Mucosa of descending colon (tissue), 3 donors: ENCODE data around the gene CEP128. TPM values are rescaled to one million over a fixed set of nuclear protein-coding genes. Genes with fewer than 3 reads are reported as not detected.

Experiments used
- ATAC-seq: fragments of 200-7000 bp; cut with Tn5 transposase; one replicate; pipeline ENCODE4 v1.9.1; 2020; ENCODE audit warnings: mild to moderate bottlenecking, moderate library complexity
- DNase-seq, 3 donors: peaks; one replicate each; pipeline ENCODE4 v3.0.0-alpha.2; 2020
- H3K36me3 ChIP-seq: fragments of 200-600 bp; one replicate; pipeline ENCODE4 v1.8.0; 2021; ENCODE audit warnings: low read depth, mild to moderate bottlenecking
- H3K4me1 ChIP-seq: fragments of 200-600 bp; one replicate; pipeline ENCODE4 v1.8.0; 2021; ENCODE audit warnings: low read depth, mild to moderate bottlenecking
- H3K4me3 ChIP-seq: fragments of 200-600 bp; one replicate; pipeline ENCODE4 v1.8.0; 2021; ENCODE audit warnings: mild to moderate bottlenecking
- H3K9me3 ChIP-seq: fragments of 200-600 bp; one replicate; pipeline ENCODE4 v1.8.0; 2021; ENCODE audit warnings: mild to moderate bottlenecking
- CTCF ChIP-seq: fragments of 200-600 bp; IDR thresholded peaks from one replicate; pipeline ENCODE4 v1.8.0; 2022; ENCODE audit warnings: antibody characterized with exemption, mild to moderate bottlenecking
- intact Hi-C, 2 donors: fragments of 100-400 bp; cut with DNase I in 1 of 2; cut with micrococcal nuclease in 1 of 2; formaldehyde crosslinking; loops; one replicate each; pipeline versions ENCODE4 v1.11.0 to v1.11.1; 2022; cut with DNase I, micrococcal nuclease
- total RNA-seq, 3 donors: library from RNA; stranded (reverse); fragmentation: NEBNext Ultra II Directional in 2 of 3; extraction: Animal tissue kit (Norgen Biotek cat#: 25700) in 2 of 3; gene quantifications; one replicate each; pipeline versions ENCODE4 v1.2.1 to v1.2.4, GENCODE V29; 2021 to 2023
- donor health status: DM: no; HTN: no; CAD: no; lungs with moderate emphysema.
- donor health status: DM: no; HTN: no; CAD: no.
- donor health status: DM: no; HTN: yes; CAD: no.

CEP128 gene
- total RNA-seq, 3 donors from 2014 or later, result 5.0 to 10.0 (median 9.3) TPM

DNA sequence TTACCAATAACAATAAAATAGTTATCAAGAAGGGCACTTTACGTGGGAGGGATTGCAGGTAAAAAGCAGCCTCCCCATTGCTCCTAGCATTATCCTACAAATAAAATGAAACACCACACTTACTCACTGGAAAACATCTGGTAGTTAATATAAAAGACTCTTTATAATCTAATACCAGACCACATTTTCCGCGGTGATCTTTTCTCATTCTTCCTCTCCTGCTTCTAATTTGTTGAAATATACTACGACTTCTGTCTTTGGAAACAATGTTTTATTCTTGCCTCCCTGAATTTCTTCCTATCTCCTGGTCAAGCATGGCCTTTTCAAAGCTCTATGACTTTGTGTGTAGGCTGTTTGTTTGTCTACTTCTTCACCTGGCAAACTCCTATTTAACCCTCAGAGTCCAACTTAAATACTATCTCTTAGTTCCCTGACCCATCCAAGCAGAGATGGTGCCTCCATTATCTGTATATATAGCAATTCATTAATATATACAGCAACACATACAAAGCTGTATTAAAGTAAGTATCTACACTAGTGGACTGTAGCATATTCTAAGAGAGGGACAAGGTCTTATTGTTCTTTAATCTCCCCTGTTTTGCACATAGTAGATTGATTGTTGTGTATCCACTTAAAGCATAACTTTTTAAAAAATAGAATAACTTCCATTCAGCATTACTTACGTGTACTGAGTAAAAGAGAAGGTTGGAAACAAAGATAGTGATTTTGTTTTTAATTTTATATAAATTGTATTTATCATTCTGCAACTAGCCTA, 228.3 kb downstream of the CEP128 start:
- ATAC-seq (no peak), DNase-seq (no peak)
- Histone ChIP-seq H3K4me1 (no peaks in the 10 kb centered on the region), H3K4me3 (no peak overlapping the region), H3K36me3 (no peaks in the 10 kb centered on the region), H3K9me3 (no peaks in the 10 kb centered on the region)
- intact Hi-C loops, result no loop called here
- TF ChIP-seq CTCF, result no peak

- ATAC-seq, result no peak
- Histone ChIP-seq H3K9me3 (no peaks in the 10 kb centered on the region), H3K4me3 (no peak overlapping the region), H3K36me3 (no peaks in the 10 kb centered on the region), H3K4me1 (no peaks in the 10 kb centered on the region)
- intact Hi-C loops, result no loop called here
- no peak for DNase-seq
- no peak for TF ChIP-seq CTCF
These were observed 236.1 kb downstream of the CEP128 start for GRCh38 chr14:80705241-80705980.

DNA sequence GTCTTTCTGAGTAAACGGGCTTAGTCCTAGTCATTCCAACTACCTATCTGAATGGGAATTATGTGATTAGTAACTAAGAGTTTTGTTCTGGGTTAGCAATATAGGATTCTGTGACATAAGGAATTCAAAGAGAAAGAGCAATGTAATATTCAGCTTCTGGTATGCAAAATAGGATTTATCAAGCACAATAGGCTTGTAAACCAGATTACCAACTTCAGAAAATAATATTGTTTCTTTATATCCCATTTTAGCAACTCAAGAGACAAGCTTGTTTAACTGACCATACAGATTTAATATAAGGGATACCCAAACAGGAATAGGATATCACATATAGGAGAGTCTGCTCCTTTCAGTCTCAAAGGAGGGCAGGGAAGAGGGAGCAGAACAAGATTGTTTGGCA, 240.9 kb downstream of the CEP128 start:
- no peaks in the 10 kb centered on the region for H3K4me1 ChIP-seq
- ATAC-seq (no peak), DNase-seq (no peak)
- no peaks in the 10 kb centered on the region for H3K36me3 ChIP-seq
- no peaks in the 10 kb centered on the region for H3K9me3 ChIP-seq
- no peak overlapping the region for H3K4me3 ChIP-seq
- no peak for TF ChIP-seq CTCF
- intact Hi-C loops, result no loop called here

DNA sequence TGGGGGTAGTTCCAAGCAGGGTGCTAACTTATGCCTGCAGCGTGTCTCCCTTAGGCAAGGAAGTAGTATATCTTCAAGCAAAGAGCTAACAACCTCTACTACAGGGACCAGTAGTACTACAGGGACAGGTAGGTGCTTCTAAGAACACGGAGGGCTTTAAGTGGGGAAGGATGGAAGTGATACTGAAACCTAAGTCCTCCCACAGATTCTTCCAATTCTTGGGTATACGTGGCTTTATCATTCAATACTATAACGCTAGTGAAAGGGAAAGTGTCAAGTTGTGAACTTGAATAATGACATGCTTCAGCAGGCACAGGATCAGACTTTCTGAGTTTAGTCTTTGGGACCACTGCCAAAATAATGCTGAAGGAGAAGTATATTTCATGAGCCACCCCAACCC, 241.7 kb downstream of the CEP128 start:
- no peak overlapping the region for H3K4me3 ChIP-seq
- H3K9me3 ChIP-seq, result no peaks in the 10 kb centered on the region
- ATAC-seq, result no peak
- DNase-seq, result no peak
- no peak for TF ChIP-seq CTCF
- no peaks in the 10 kb centered on the region for H3K4me1 ChIP-seq
- intact Hi-C loops, result no loop called here
- H3K36me3 ChIP-seq, result no peaks in the 10 kb centered on the region

DNA sequence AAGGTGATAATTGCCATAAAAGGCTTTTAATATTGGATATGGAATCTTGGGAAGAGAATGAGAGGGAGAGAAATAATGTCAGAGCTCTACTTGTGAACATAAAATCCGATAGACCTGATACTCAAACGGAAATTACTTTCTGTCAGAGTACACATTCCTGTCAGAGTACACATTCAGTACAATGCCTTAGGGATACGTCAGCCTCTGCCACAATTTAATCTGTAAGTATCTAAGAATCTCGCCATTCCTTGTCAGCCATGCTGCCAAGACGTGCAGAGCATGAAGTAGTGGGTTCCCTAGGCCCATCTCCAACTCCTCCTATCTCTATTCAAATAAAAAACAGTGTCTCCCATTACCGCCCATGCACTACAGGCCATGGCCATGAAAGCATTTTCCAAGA, 242.6 kb downstream of the CEP128 start:
- no peak for ATAC-seq
- Histone ChIP-seq H3K9me3 (no peaks in the 10 kb centered on the region), H3K4me3 (no peak overlapping the region), H3K36me3 (no peaks in the 10 kb centered on the region), H3K4me1 (no peaks in the 10 kb centered on the region)
- no peak for DNase-seq
- no peak for TF ChIP-seq CTCF
- intact Hi-C loops, result no loop called here
